Inferior parietal cortex (tissue), 1 donor: Measurements from ENCODE around the gene MDK.

Experiments
- DNase-seq: peaks from one replicate; pipeline ENCODE4 v3.0.0-alpha.2; 2016; ENCODE audit errors: extremely low spot score

The MDK gene

GRCh38 chr11:46402957-46403902, 21.8 kb downstream of the MDK start:
- no peak for DNase-seq

GRCh38 chr11:46404476-46405017, 23.1 kb downstream of the MDK start:
- no peak for DNase-seq

GRCh38 chr11:46407635-46408034, 26.2 kb downstream of the MDK start:
- no peak for DNase-seq

GRCh38 chr11:46408407-46408986, 27.0 kb downstream of the MDK start:
- no peak for DNase-seq

GRCh38 chr11:46410021-46410420, 28.6 kb downstream of the MDK start:
- no peak for DNase-seq

GRCh38 chr11:46413760-46414465, 32.4 kb downstream of the MDK start:
- DNase-seq, result no peak

- DNase-seq, result no peak
These were observed 33.0 kb downstream of the MDK start for GRCh38 chr11:46414466-46414796.

GRCh38 chr11:46414879-46415278, 33.4 kb downstream of the MDK start:
- DNase-seq, result no peak

- DNase-seq, result no peak
These were observed 36.2 kb downstream of the MDK start for GRCh38 chr11:46417711-46418110.

GRCh38 chr11:46418751-46419150, 37.3 kb downstream of the MDK start:
- no peak for DNase-seq

- DNase-seq, result no peak
These were observed 39.0 kb downstream of the MDK start for GRCh38 chr11:46420513-46420912.

GRCh38 chr11:46421257-46421880, 39.9 kb downstream of the MDK start:
- DNase-seq, result no peak

GRCh38 chr11:46422588-46422987, 41.1 kb downstream of the MDK start:
- no peak for DNase-seq

GRCh38 chr11:46426233-46426991, 44.9 kb downstream of the MDK start:
- DNase-seq, result no peak

GRCh38 chr11:46427364-46427763, 45.9 kb downstream of the MDK start:
- DNase-seq, result no peak

GRCh38 chr11:46429717-46430116, 48.2 kb downstream of the MDK start:
- no peak for DNase-seq

- DNase-seq, result no peak
These were observed 49.7 kb downstream of the MDK start for GRCh38 chr11:46431211-46431610.
